Smooth muscle cell of the brain vasculature (primary cell): ENCODE measurements around the gene SPACA4.

ENCODE experiments used
- DNase-seq: peaks from one replicate; pipeline ENCODE4 v3.0.0-alpha.2; 2012; ENCODE audit warnings: low read depth, low spot score

Gene SPACA4

DNA sequence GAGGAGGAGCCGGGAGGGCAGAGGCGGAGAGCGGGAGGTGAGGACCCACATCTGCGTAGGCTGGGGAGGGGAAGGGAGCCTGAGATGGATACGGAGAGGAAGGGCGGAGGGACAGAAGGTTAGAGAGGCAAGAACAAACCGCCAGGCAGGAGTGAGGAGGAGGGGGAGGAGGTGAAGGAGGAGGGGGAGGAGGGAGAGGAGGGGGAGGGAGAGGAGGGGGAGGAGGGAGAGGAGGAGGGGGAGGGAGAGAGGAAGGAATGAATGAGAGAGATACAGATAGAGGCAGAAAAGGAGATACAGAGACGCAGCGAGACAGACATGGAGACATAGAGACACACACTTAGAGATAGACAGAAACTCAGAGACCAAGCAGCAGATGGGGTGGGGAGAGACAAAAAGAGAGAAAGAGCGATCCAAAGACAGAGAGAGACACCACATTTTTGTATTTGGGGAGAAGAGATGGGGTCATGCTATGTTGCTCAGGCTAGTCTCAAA is 40.2 kb downstream of the SPACA4 start:
- no peak for DNase-seq

DNA sequence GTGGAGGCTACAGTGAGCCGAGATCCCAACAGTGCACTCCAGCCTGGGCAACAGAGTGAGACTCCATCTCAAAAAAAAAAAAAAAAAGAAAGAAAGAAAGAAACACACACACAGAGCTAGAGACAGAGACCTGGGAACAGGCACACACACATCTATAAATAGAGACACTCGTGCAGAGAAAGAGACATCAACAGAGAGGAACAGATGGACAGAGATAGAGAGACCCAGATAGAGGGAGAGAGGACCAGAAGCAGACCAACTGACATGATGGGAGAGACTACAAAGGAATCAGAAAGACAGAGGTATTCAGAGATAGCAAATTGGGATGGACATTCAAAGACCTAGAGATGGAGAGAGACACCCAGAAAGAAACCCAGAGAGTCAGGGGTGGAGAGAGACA is 41.6 kb downstream of the SPACA4 start:
- no peak for DNase-seq

DNA sequence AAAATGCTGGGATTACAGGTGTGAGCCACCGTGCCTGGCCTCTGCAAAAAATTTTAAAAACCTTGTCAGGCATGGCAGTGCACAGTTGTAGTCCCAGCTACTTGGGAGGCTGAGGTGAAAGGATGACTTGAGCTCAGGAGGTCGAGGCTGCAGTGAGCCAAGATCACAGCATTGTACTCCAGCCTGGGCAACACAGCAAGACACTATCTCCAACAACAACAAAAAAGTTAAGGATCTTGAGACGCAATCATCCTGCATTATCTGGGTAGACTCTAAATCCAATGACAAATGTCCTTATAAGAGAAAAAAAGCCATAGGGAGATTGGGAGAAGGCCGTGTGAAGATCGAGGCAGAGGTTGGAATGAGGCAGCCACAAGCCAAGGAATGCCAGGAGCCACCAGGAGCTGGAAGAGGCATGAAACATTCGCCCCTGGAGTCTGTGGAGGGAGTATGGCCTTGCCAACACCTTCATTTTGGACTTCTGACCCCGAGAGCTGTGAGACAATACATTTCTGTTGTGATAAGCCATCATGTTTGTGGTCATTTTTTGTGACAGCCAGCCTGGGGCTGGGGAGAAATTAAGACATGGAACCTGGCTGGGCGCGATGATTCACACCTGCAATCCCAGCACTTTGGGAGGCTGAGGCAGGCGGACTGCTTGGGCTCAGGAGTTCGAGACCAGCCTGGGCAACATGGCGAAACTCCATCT is 44.6 kb downstream of the SPACA4 start:
- no peak for DNase-seq

DNA sequence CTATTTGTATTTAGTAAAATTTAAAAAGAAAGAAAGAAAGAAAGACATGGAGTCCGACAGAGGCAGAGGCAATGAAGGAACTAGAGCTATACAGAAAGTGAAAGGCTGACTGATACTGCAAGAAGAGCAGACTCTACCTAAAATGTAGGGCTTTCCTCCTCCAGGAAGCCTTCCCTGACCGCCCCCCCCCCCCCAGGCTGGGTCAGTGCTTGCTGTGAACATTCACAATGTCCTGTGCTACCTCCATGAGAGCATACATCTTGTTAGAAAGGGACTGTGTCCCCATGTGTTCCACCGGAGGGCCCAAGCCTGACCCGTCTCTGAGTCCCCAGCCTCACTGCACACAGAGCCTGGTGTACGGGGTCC is 45.1 kb downstream of the SPACA4 start:
- DNase-seq, result no peak

DNA sequence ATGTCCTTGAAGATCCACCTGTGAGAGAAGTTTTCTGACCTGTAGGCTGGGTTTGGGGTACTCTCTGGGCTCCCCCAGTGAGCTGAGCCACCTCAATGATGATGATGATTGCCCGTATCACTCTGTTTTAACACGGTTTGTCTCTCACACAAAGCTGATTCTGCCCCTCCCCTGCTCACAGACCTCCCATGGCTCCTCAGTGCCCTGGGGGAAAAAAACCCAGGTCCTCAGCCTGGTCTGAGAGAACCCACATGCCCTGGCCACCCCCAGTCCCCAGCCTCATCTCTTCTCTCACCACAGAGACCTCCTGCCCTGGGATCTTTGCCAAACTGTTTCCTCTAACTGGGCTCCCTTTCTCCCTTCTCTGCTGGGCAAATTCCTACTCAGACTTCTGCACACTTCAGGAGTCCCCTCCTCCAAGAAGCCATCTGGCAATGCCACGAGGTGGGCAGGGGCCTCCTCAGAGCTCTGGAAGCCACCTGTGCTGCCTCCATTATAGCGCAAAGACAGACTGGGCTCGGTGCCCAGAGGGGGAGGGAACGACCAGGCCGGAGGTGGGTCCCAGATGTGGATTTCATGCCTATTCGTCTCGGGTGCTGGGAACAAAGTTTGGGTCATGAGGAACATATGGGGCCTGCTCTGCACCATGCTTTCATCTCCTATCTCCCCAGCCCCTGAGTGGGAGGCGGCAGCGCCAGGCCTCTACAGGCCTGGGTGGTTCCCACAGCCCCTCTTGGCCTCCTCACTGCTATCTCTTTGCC is 47.9 kb downstream of the SPACA4 start:
- no peak for DNase-seq

DNA sequence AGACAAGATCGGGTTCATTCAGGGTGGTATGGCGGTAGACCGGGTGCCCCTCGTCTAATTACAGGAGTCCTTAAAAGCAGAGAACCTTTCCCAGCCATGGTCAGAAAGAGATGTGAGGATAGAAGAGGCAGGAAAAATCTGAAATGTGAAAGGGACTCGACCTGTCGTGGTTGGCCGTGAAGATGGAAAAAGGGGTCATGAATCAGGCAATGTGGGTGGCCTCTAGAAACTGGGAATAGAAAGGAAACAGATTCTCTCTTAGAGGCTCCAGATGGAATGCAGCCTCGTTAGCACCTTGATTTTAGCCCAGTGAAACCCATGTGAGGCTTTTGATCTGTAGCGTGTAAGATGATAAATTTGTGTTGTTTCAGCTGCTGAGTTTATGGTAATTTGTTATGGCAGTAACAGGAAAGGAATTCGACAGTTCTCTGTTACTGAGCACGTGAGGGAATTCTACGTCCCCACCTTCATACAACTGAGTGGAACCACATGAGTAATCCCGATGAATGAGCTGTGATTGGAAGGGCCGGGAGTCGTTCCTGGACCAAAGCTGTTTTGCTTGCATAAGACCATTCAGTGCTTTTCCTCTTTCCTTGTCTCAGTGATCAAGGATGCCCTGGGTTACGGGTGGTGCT is 50.4 kb downstream of the SPACA4 start:
- DNase-seq, result no peak
